ENCODE measurements around the gene AADAT. TPM values are rescaled to one million over a fixed set of nuclear protein-coding genes. Genes with fewer than 3 reads are reported as not detected.

The AADAT gene
- total RNA-seq, 1 experiment from 2014 or later: 8.4 TPM

GRCh38 chr4:170127758-170128157, 38.0 kb upstream of the AADAT start:
- no peak for TF ChIP-seq CTCF (IDR thresholded peaks at IDR 0.05; ENCODE audit: insufficient read depth in 1 of 2, low read depth in 1 of 2, low read length in 1 of 2, severe bottlenecking in 1 of 2, unreplicated experiment in 1 of 2)
- no peaks in the 10 kb centered on the region for H3K4me1 Mint-ChIP-seq (ENCODE audit: low read depth, unreplicated experiment)
- no peaks in the 10 kb centered on the region for H3K36me3 Mint-ChIP-seq (ENCODE audit: insufficient read depth, unreplicated experiment)
- no peak for DNase-seq
- no TSS peak for BruUV-seq (replicated peaks)
- H3K27me3 Mint-ChIP-seq (ENCODE audit: insufficient read depth, unreplicated experiment): no peaks in the 10 kb centered on the region
- Histone ChIP-seq H3K27me3 (replicated peaks; ENCODE audit: control insufficient read depth, insufficient read depth, low read length) (no peaks in the 10 kb centered on the region), H3K36me3 (ENCODE audit: control insufficient read depth, insufficient read depth, low read length) (no peaks in the 10 kb centered on the region), H3K4me3 (ENCODE audit: low read depth, low read length) (no peak overlapping the region), H3K9me3 (no peaks in the 10 kb centered on the region), H3K4me1 (no peaks in the 10 kb centered on the region)
- no peak overlapping the region for H3K4me3 Mint-ChIP-seq (ENCODE audit: unreplicated experiment)
- CTCF ChIA-PET: no interaction called here
- peaks cover 11% of the 10 kb centered on the region for H3K9me3 Mint-ChIP-seq (ENCODE audit: unreplicated experiment)
- POLR2A ChIA-PET: no interaction called here
- intact Hi-C loops (cut with micrococcal nuclease; ENCODE audit: unreplicated experiment): no loop called here
- no peak overlapping the region for H3K27ac Mint-ChIP-seq (ENCODE audit: unreplicated experiment)

- H3K4me1 Mint-ChIP-seq (ENCODE audit: low read depth, unreplicated experiment): peaks cover 9% of the 10 kb centered on the region
- CTCF ChIA-PET: no interaction called here
- no peak for DNase-seq
- no peak overlapping the region for H3K27ac Mint-ChIP-seq (ENCODE audit: unreplicated experiment)
- Histone ChIP-seq H3K36me3 (ENCODE audit: control insufficient read depth, insufficient read depth, low read length) (no peaks in the 10 kb centered on the region), H3K4me3 (ENCODE audit: low read depth, low read length) (no peak overlapping the region), H3K27me3 (replicated peaks; ENCODE audit: control insufficient read depth, insufficient read depth, low read length) (no peaks in the 10 kb centered on the region), H3K4me1 (no peaks in the 10 kb centered on the region; the same call in 1 of the 2 replicates), H3K9me3 (no peaks in the 10 kb centered on the region)
- peaks cover 9% of the 10 kb centered on the region for H3K9me3 Mint-ChIP-seq (ENCODE audit: unreplicated experiment)
- intact Hi-C loops (cut with micrococcal nuclease; ENCODE audit: unreplicated experiment): no loop called here
- no TSS peak for BruUV-seq (replicated peaks)
- H3K4me3 Mint-ChIP-seq (ENCODE audit: unreplicated experiment): no peak overlapping the region
- POLR2A ChIA-PET: no interaction called here
- H3K27me3 Mint-ChIP-seq (ENCODE audit: insufficient read depth, unreplicated experiment): no peaks in the 10 kb centered on the region
- TF ChIP-seq CTCF (IDR thresholded peaks at IDR 0.05; ENCODE audit: insufficient read depth in 1 of 2, low read depth in 1 of 2, low read length in 1 of 2, severe bottlenecking in 1 of 2, unreplicated experiment in 1 of 2): no peak
- no peaks in the 10 kb centered on the region for H3K36me3 Mint-ChIP-seq (ENCODE audit: insufficient read depth, unreplicated experiment)
Observed at GRCh38 chr4:170124406-170124805, 34.6 kb upstream of the AADAT start.

GRCh38 chr4:170122252-170122651, 32.5 kb upstream of the AADAT start:
- DNase-seq: peak; percentile 51 to 59
- CTCF ChIA-PET: no interaction called here
- Histone ChIP-seq H3K9me3 (no peaks in the 10 kb centered on the region), H3K27me3 (replicated peaks; ENCODE audit: control insufficient read depth, insufficient read depth, low read length) (no peaks in the 10 kb centered on the region), H3K4me1 (no peaks in the 10 kb centered on the region; the same call in 1 of the 2 replicates), H3K4me3 (ENCODE audit: low read depth, low read length) (no peak overlapping the region), H3K36me3 (ENCODE audit: control insufficient read depth, insufficient read depth, low read length) (no peaks in the 10 kb centered on the region)
- Mint-ChIP-seq H3K4me1 (ENCODE audit: low read depth, unreplicated experiment) (peaks cover 9% of the 10 kb centered on the region), H3K36me3 (ENCODE audit: insufficient read depth, unreplicated experiment) (no peaks in the 10 kb centered on the region), H3K4me3 (ENCODE audit: unreplicated experiment) (no peak overlapping the region), H3K27ac (ENCODE audit: unreplicated experiment) (no peak overlapping the region), H3K9me3 (ENCODE audit: unreplicated experiment) (peaks cover 17% of the 10 kb centered on the region), H3K27me3 (ENCODE audit: insufficient read depth, unreplicated experiment) (peaks cover 5% of the 10 kb centered on the region)
- BruUV-seq (replicated peaks): no TSS peak
- no peak for TF ChIP-seq CTCF (IDR thresholded peaks at IDR 0.05; ENCODE audit: insufficient read depth in 1 of 2, low read depth in 1 of 2, low read length in 1 of 2, severe bottlenecking in 1 of 2, unreplicated experiment in 1 of 2)
- POLR2A ChIA-PET: no interaction called here
- intact Hi-C loops (cut with micrococcal nuclease; ENCODE audit: unreplicated experiment): no loop called here
